Thyroid gland (tissue), 4 donors: ENCODE results near the gene RELA. TPM values are rescaled to one million over a fixed set of nuclear protein-coding genes. Genes with fewer than 3 reads are reported as not detected.
A peak's percentile ranks its signal among the peaks of the same experiment; 100 is the strongest.
"Not testable (repeated sequence)": the region's sequence is repeated elsewhere in the genome, so short reads cannot be mapped to it uniquely, and the experiment has no call there.

Source experiments
- DNase-seq, 2 donors: peaks; one replicate each; pipeline ENCODE4 v3.0.0-alpha.2; 2019
- H3K27ac ChIP-seq, 3 donors: fragments of 200-600 bp; sonication (generic); 1 replicate in 2 of 3; 2 replicates in 1 of 3; pipeline ENCODE4 v1.5.1; 2016 to 2019; ENCODE audit warnings: mild to moderate bottlenecking in 1 of 3, moderate library complexity in 1 of 3
- H3K27me3 ChIP-seq: fragments of 200-600 bp; sonication (generic); one replicate; pipeline ENCODE4 v1.5.1; 2019
- H3K36me3 ChIP-seq, 2 donors: fragments of 200-600 bp; sonication (generic); one replicate each; pipeline ENCODE4 v1.5.1; 2016 to 2019
- H3K4me1 ChIP-seq, 2 donors: fragments of 200-600 bp; sonication (generic); one replicate each; pipeline ENCODE4 v1.5.1; 2017 to 2019
- H3K4me3 ChIP-seq, 3 donors: fragments of 200-600 bp; sonication (generic); replicated peaks in 1 of 3; 1 replicate in 2 of 3; 2 replicates in 1 of 3; pipeline ENCODE4 v1.5.1; 2016; ENCODE audit warnings: mild to moderate bottlenecking in 1 of 3
- H3K9me3 ChIP-seq: fragments of 200-600 bp; sonication (generic); one replicate; pipeline ENCODE4 v1.5.1; 2017
- POLR2A ChIP-seq, 2 donors: fragments of 450-650 bp; IDR thresholded peaks; one replicate each; pipeline ENCODE4 v1.6.1; 2017; ENCODE audit warnings: antibody characterized with exemption in 2 of 2, mild to moderate bottlenecking in 2 of 2, moderate library complexity in 1 of 2
- WGBS, 2 donors: methylation state at CpG; one replicate each; pipeline ENCODE4 v1.1.5; 2017; 5-methylcytosine and 5-hydroxymethylcytosine counted together
- intact Hi-C: fragments of 100-400 bp; cut with DNase I; formaldehyde crosslinking; loops from one replicate; pipeline ENCODE4 v1.15.1; 2023
- total RNA-seq, 4 donors: library from RNA; depleted of rRNA; stranded (reverse); fragments of >200 nt; gene quantifications; one replicate each; pipeline ENCODE4 v1.2.3, GENCODE V29; 2016
- TF ChIP-seq, protein P1 (sequence below), 6 experiments: fragments of 200-600 bp in 3 of 6; fragments of 450-650 bp in 3 of 6; sonication (generic) in 3 of 6; IDR thresholded peaks; one replicate each; pipeline ENCODE4 v1.5.1; 2016 to 2019; ENCODE audit warnings: antibody characterized with exemption in 6 of 6, mild to moderate bottlenecking in 2 of 6, inconsistent platforms in 1 of 6, moderate library complexity in 1 of 6

RELA gene
- total RNA-seq, 4 donors from 2014 or later, result 40.3 to 55.8 (median 48.7) TPM

DNA sequence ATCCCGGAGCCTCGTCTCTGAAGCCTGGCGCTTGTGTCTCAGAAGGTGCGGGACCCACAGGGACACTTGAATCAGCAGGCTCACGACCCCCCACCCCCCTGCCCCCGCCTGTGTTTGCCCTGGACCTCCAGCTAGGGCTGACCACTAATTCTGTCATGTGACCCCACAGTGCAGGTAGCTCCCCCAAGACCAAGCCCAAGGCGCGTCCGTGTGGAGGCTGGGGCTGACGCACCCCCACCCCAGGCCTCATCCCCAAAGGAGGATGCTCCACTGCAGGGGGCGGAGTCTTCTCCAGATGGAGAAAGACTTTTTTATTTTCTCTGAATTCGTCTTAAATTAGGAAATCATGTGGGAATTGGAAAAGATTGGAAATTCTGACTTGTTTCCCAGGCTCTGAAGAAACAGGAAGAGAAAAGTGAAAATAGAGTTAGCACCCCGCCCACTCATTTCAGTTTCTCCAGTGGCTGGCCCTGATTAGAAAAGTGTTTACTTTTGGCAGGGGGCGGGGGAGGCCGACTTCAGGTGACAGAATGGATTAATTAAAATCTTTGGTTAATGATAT is 1.0 kb upstream of the RELA start:
- Histone ChIP-seq H3K4me3 (peak overlapping the region; percentile 32 to 88 (median 78)), H3K27ac (peak overlapping the region; percentile 92 to 96 (median 95)), H3K27me3 (no peaks in the 10 kb centered on the region), H3K9me3 (no peaks in the 10 kb centered on the region), H3K36me3 (peaks cover 17 to 20% of the 10 kb centered on the region in 2 donors), H3K4me1 (peaks cover 12 to 21% of the 10 kb centered on the region in 2 donors)
- intact Hi-C loops, result no loop called here
- no peak for TF ChIP-seq POLR2A (IDR thresholded peaks at IDR 0.05)
- TF ChIP-seq, protein P1, sequence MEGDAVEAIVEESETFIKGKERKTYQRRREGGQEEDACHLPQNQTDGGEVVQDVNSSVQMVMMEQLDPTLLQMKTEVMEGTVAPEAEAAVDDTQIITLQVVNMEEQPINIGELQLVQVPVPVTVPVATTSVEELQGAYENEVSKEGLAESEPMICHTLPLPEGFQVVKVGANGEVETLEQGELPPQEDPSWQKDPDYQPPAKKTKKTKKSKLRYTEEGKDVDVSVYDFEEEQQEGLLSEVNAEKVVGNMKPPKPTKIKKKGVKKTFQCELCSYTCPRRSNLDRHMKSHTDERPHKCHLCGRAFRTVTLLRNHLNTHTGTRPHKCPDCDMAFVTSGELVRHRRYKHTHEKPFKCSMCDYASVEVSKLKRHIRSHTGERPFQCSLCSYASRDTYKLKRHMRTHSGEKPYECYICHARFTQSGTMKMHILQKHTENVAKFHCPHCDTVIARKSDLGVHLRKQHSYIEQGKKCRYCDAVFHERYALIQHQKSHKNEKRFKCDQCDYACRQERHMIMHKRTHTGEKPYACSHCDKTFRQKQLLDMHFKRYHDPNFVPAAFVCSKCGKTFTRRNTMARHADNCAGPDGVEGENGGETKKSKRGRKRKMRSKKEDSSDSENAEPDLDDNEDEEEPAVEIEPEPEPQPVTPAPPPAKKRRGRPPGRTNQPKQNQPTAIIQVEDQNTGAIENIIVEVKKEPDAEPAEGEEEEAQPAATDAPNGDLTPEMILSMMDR (IDR thresholded peaks at IDR 0.05), result no peak
- whole genome bisulfite sequencing, 2 donors, result 10 to 14% methylated on average over 9 of the region's 15 CpGs
- peak; percentile 33 to 47 for DNase-seq

DNA sequence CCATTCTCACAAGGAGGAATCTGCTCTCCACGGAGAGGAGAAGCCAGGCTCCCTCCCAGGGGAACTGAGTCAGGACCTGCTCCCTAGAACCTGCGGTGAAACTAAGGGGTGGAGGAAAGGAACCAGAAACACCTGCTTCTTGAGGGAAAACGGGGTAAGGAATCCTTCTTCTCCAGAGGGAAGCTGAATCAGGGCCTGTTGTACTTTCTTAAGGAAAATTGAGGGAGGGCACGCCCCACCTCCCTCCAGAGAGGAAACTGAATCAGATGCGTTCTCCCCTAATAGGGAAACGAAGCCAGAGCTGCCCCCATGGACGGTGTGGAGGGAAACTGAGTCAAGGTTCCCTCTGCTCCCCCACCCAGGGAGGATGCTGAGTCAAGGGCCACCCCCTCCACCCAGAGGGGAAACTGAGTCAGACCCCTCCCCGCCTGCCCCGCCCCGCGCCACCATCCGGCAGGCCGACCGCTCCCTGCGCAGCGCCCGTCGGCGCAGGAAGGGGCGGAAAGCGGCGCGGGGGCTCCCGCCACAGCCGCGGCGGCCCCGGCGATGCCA is 393 bp downstream of the RELA start:
- no peak for DNase-seq
- Histone ChIP-seq H3K9me3 (no peaks in the 10 kb centered on the region), H3K4me1 (peaks cover 12 to 21% of the 10 kb centered on the region in 2 donors), H3K27ac (peak overlapping the region; percentile 92 to 96 (median 95)), H3K36me3 (peaks cover 31 to 34% of the 10 kb centered on the region in 2 donors), H3K27me3 (no peaks in the 10 kb centered on the region), H3K4me3 (peak overlapping the region; percentile 75 to 88 (median 78))
- TF ChIP-seq POLR2A (IDR thresholded peaks at IDR 0.05), result no peak
- TF ChIP-seq, protein P1 (IDR thresholded peaks at IDR 0.05), result no peak
- WGBS, 2 donors, result 0 to 3% methylated on average over 6 to 9 of the region's 29 CpGs
- intact Hi-C loops, result no loop called here

DNA sequence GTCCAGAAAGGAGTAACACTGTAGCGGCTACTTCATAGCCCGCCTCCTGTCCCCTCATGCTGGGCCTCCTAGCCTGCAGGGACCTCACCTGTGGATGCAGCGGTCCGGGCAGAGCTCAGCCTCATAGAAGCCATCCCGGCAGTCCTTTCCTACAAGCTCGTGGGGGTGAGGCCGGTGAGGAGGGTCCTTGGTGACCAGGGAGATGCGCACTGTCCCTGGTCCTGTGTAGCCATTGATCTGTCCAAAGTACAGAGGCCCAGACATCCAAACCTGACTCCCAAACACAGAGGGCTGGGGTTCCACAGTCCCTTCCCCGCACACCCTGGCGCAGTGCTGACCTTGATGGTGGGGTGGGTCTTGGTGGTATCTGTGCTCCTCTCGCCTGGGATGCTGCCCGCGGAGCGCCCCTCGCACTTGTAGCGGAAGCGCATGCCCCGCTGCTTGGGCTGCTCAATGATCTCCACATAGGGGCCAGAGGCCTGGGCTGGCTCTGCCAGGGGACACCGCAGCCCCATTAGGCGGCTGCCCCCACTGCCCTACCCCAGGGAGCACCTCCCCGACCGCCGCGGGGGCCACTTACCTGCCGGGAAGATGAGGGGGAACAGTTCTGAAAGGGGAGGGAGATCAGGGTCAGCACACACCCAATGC is 993 bp downstream of the RELA start:
- TF ChIP-seq, protein P1 (IDR thresholded peaks at IDR 0.05), result no peak
- no peak for TF ChIP-seq POLR2A (IDR thresholded peaks at IDR 0.05)
- intact Hi-C loops, result no loop called here
- no peak for DNase-seq
- peak overlapping the region; percentile 75 to 88 (median 78) for H3K4me3 ChIP-seq
- H3K4me1 ChIP-seq, result peaks cover 12 to 21% of the 10 kb centered on the region in 2 donors
- H3K36me3 ChIP-seq, result peaks cover 37 to 40% of the 10 kb centered on the region in 2 donors
- 50 to 61% methylated on average over 6 to 14 of the region's 25 CpGs for WGBS, 2 donors
- peak overlapping the region; percentile 92 to 96 (median 95) for H3K27ac ChIP-seq
- no peaks in the 10 kb centered on the region for H3K27me3 ChIP-seq
- no peaks in the 10 kb centered on the region for H3K9me3 ChIP-seq

DNA sequence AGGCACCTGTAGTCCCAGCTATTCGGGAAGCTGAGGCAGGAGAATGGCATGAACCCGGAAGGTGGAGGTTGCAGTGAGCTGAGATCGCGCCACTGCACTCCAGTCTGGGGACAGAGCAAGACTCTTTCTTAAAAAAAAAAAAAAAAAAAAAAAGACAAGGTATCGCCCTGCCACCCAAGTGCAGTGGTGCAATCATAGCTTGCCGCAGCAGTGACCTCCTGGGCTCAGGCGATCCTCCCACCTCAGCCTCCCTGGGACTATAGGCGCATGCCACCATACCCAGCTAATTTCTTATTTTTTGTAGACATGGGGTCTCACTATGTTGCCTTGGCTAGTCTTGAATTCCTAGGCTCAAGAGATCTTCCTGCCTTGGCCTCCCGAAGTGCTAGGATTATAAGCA is 1.8 kb downstream of the RELA start:
- intact Hi-C loops, H3K4me3 ChIP-seq: not testable (repeated sequence)

DNA sequence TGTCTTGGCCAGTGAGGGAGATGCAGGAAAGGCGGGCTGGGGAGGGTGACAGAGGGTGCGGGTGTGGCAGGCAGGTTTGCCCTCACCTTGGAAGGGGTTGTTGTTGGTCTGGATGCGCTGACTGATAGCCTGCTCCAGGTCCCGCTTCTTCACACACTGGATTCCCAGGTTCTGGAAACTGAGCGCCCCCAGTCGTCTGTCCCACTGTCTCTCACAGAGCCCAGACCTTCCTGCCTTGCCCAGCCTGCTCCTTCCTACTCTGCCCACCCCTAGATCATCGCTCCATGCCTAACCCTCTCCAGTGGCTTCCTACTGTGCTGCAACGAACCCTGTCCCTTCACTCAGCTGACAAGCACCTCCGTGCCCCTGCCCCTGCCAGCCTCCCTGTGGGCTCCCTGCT is 2.7 kb downstream of the RELA start:
- WGBS, 2 donors, result 92 to 97% methylated on average over 7 to 9 of the region's 9 CpGs
- no peak for TF ChIP-seq POLR2A (IDR thresholded peaks at IDR 0.05)
- TF ChIP-seq, protein P1 (IDR thresholded peaks at IDR 0.05), result no peak
- Histone ChIP-seq H3K36me3 (peaks cover 52 to 57% of the 10 kb centered on the region in 2 donors), H3K4me3 (no peak overlapping the region), H3K9me3 (no peaks in the 10 kb centered on the region), H3K27me3 (no peaks in the 10 kb centered on the region), H3K4me1 (peaks cover 12 to 22% of the 10 kb centered on the region in 2 donors), H3K27ac (no peak overlapping the region)
- intact Hi-C loops, result no loop called here
- no peak for DNase-seq

More for the DNA sequence above, 1.8 kb downstream of the RELA start:
- H3K9me3 ChIP-seq, DNase-seq, H3K27me3 ChIP-seq: not testable (repeated sequence)
- 90 to 91% methylated on average over 9 of the region's 9 CpGs for WGBS, 2 donors
- Histone ChIP-seq H3K4me1 (peaks cover 12 to 21% of the 10 kb centered on the region in 2 donors), H3K36me3 (peaks cover 43 to 48% of the 10 kb centered on the region in 2 donors), H3K27ac (peak overlapping the region in 1 of 3 donors; percentile 95)
